CD4-positive, alpha-beta T cell (primary cell): Measurements from ENCODE around the gene EML6. TPM values are rescaled to one million over a fixed set of nuclear protein-coding genes. Genes with fewer than 3 reads are reported as not detected.

Experiments used
- ATAC-seq: fragments of 200-7000 bp; cut with Tn5 transposase; one replicate; pipeline ENCODE4 v1.10.0; 2022; ENCODE audit warnings: mild to moderate bottlenecking; ENCODE audit not compliant: poor library complexity
- CTCF ChIA-PET: fragments of 350-600 bp; sonication (Branson Sonifier 250); formaldehyde crosslinking; loops from one replicate; lab custom pipeline; 2021; ENCODE audit warnings: antibody characterized with exemption, inconsistent platforms; lab: Charles Lee
- POLR2A ChIA-PET: fragments of 350-600 bp; sonication (Branson Sonifier 250); formaldehyde crosslinking; loops from one replicate; lab custom pipeline; 2021; ENCODE audit warnings: antibody characterized with exemption, inconsistent platforms; lab: Charles Lee
- DNase-seq, 14 experiments: peaks; one replicate each; pipeline ENCODE4 v3.0.0-alpha.2; 2013 to 2020; ENCODE audit warnings: mixed read lengths in 2 of 14
- H3K27ac ChIP-seq, 2 donors: one replicate each; pipeline versions ENCODE4 v1.5.1 to v1.7.0; 2013; ENCODE audit warnings: low read length in 2 of 2, low read depth in 1 of 2, mild to moderate bottlenecking in 1 of 2
- H3K27me3 ChIP-seq, 2 experiments: 1 replicate in 1 of 2; 2 replicates in 1 of 2; pipeline versions ENCODE4 v1.6.1 to v1.7.0; 2013; ENCODE audit warnings: low read length in 2 of 2, control low read depth in 1 of 2, mild to moderate bottlenecking in 1 of 2, moderate library complexity in 1 of 2; ENCODE audit not compliant: insufficient read depth in 2 of 2, control insufficient read depth in 1 of 2
- H3K36me3 ChIP-seq: one replicate; pipeline ENCODE4 v1.6.1; 2013; ENCODE audit warnings: low read length, control low read depth; ENCODE audit not compliant: insufficient read depth
- H3K4me1 ChIP-seq: one replicate; pipeline ENCODE4 v1.6.1; 2013; ENCODE audit warnings: low read length, control low read depth; ENCODE audit not compliant: insufficient read depth
- H3K4me3 ChIP-seq: one replicate; pipeline ENCODE4 v1.5.1; 2013; ENCODE audit warnings: mild to moderate bottlenecking, low read length, moderate library complexity
- H3K9me3 ChIP-seq, 2 experiments: 1 replicate in 1 of 2; 2 replicates in 1 of 2; pipeline versions ENCODE4 v1.6.1 to v1.7.0; 2013; ENCODE audit warnings: low read length in 2 of 2, mild to moderate bottlenecking in 2 of 2, control low read depth in 1 of 2, moderate library complexity in 1 of 2; ENCODE audit not compliant: control insufficient read depth in 1 of 2, insufficient read depth in 1 of 2
- H3K27ac Mint-ChIP-seq: one replicate; pipeline ENCODE4 v1.8.0; 2020; ENCODE audit warnings: mixed read lengths
- H3K27me3 Mint-ChIP-seq: one replicate; pipeline ENCODE4 v1.8.0; 2021; ENCODE audit warnings: mixed read lengths
- H3K36me3 Mint-ChIP-seq: one replicate; pipeline ENCODE4 v1.8.0; 2021; ENCODE audit warnings: low read depth, mixed read lengths
- H3K4me1 Mint-ChIP-seq: one replicate; pipeline ENCODE4 v1.8.0; 2021; ENCODE audit warnings: low read depth, mixed read lengths
- H3K4me3 Mint-ChIP-seq: one replicate; pipeline ENCODE4 v1.8.0; 2020; ENCODE audit warnings: mild to moderate bottlenecking, mixed read lengths
- H3K9me3 Mint-ChIP-seq: one replicate; pipeline ENCODE4 v1.8.0; 2020; ENCODE audit warnings: mixed read lengths
- intact Hi-C, 2 experiments: fragments of 100-400 bp; cut with DNase I in 1 of 2; cut with micrococcal nuclease in 1 of 2; formaldehyde crosslinking; loops; one replicate each; pipeline versions ENCODE4 v1.15.1 to v1.9.0; 2023 to 2025; cut with DNase I, micrococcal nuclease
- total RNA-seq, 174 experiments: library from RNA in 2 of 174; stranded (reverse) in 2 of 174; gene quantifications; one replicate each; pipeline ENCODE4 v1.2.3 and lab custom pipeline; 2021 to 2026
- TF ChIP-seq, protein P1 (sequence below): fragments of 200-600 bp; IDR thresholded peaks from one replicate; pipeline ENCODE4 v1.8.0; 2022; ENCODE audit warnings: antibody characterized with exemption, mild to moderate bottlenecking

The EML6 gene
- total RNA-seq, 2 experiments from 2014 or later = 0.22 to 0.34 TPM

DNA sequence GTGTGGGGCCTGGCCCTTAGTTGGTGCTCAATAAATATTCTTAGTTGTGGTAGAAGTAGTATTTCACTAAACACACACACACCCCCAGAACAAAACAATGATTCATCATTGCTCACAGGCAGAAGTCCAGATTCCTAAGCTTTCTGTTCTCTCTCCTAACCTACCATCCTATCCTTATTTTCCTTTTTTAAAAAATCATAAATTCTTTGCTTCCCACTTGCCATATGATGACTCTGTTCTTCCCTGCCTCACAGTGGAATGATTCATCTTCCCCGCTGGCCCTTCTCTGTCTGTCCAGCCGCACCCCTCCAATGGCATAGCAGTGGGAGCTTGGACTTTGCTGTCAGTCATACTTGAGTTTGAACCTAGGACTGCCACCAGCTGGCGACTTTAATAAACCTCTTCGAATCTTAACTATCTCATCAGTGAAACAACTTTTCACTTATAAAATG is 5.2 kb downstream of the EML6 start:
- Mint-ChIP-seq H3K9me3 (no peaks in the 10 kb centered on the region), H3K4me3 (no peak overlapping the region), H3K27ac (no peak overlapping the region), H3K36me3 (no peaks in the 10 kb centered on the region), H3K4me1 (peaks cover 10% of the 10 kb centered on the region), H3K27me3 (peaks cover 71% of the 10 kb centered on the region)
- no peaks in the 10 kb centered on the region for H3K36me3 ChIP-seq
- TF ChIP-seq, protein P1, sequence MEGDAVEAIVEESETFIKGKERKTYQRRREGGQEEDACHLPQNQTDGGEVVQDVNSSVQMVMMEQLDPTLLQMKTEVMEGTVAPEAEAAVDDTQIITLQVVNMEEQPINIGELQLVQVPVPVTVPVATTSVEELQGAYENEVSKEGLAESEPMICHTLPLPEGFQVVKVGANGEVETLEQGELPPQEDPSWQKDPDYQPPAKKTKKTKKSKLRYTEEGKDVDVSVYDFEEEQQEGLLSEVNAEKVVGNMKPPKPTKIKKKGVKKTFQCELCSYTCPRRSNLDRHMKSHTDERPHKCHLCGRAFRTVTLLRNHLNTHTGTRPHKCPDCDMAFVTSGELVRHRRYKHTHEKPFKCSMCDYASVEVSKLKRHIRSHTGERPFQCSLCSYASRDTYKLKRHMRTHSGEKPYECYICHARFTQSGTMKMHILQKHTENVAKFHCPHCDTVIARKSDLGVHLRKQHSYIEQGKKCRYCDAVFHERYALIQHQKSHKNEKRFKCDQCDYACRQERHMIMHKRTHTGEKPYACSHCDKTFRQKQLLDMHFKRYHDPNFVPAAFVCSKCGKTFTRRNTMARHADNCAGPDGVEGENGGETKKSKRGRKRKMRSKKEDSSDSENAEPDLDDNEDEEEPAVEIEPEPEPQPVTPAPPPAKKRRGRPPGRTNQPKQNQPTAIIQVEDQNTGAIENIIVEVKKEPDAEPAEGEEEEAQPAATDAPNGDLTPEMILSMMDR = no peak
- H3K27ac ChIP-seq = no peak overlapping the region
- POLR2A ChIA-PET = no interaction called here
- intact Hi-C loops = loop anchor here in 1 of 2 experiments (5.0 to 10.0 kb wide), 5 partner anchors 109 to 764 kb away; partner anchors contain the start of gene CCDC88A
- peaks cover 10 to 21% of the 10 kb centered on the region in 2 experiments for H3K27me3 ChIP-seq
- peaks cover 15% of the 10 kb centered on the region for H3K4me1 ChIP-seq
- DNase-seq = no peak
- no peak for ATAC-seq
- CTCF ChIA-PET = no interaction called here
- H3K9me3 ChIP-seq = no peaks in the 10 kb centered on the region
- no peak overlapping the region for H3K4me3 ChIP-seq

DNA sequence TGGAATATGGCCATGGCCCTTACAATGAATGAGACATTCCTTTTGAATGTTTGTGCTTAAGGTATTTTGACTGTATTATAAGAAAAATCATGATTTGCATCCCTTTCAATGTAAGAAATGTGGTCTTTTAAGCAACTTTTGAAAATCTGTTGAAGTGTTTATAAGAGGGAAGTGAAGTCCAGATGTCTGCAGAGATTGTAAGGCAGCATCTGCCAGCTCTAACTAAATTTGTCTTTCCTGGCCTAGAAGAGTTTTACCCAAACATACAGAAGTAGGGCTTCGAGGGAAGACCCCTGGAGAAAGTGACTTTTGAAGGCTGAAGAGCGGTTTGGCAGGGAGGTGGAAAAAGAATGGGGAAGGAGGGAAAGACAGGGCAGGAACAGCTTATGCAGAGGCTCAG is 12.2 kb downstream of the EML6 start:
- no peaks in the 10 kb centered on the region for H3K4me1 Mint-ChIP-seq
- Histone ChIP-seq H3K4me3 (no peak overlapping the region), H3K27ac (no peak overlapping the region), H3K27me3 (peaks cover 0 to 5% of the 10 kb centered on the region in 2 experiments), H3K4me1 (no peaks in the 10 kb centered on the region), H3K9me3 (no peaks in the 10 kb centered on the region), H3K36me3 (no peaks in the 10 kb centered on the region)
- TF ChIP-seq, protein P1 = no peak
- peaks cover 32% of the 10 kb centered on the region for H3K27me3 Mint-ChIP-seq
- ChIA-PET POLR2A (no interaction called here), CTCF (no interaction called here)
- no peak overlapping the region for H3K27ac Mint-ChIP-seq
- no peaks in the 10 kb centered on the region for H3K9me3 Mint-ChIP-seq
- DNase-seq (no peak), ATAC-seq (no peak)
- no peaks in the 10 kb centered on the region for H3K36me3 Mint-ChIP-seq
- intact Hi-C loops = no loop called here
- no peak overlapping the region for H3K4me3 Mint-ChIP-seq

DNA sequence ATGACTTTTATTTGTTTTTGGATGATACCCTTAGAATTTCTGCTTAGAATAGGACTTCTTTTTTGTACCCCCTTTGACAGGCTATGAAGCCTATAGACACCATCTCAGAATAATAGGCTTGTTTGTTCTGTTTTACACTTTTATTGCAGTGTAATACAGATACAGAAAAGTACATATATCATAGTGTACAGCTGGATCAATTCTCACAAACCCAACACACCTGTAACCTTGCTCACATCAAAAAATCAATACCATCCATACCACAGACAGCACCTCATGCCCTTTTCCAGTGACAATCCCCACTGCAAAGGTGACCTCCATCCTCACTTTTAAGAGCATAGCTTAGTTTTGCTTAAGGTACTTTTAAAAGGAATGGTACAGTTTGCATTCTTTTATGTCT is 14.8 kb downstream of the EML6 start:
- ChIA-PET POLR2A (interaction anchor here (0.6 kb wide), 1 partner anchor 15 kb away, joined by 3 read pairs; no protein-coding TSS in a partner anchor), CTCF (no interaction called here)
- Histone ChIP-seq H3K36me3 (no peaks in the 10 kb centered on the region), H3K27ac (no peak overlapping the region), H3K4me1 (no peaks in the 10 kb centered on the region), H3K27me3 (peaks cover 0 to 4% of the 10 kb centered on the region in 2 experiments), H3K9me3 (no peaks in the 10 kb centered on the region), H3K4me3 (no peak overlapping the region)
- H3K27me3 Mint-ChIP-seq = peaks cover 24% of the 10 kb centered on the region
- intact Hi-C loops = no loop called here
- no peaks in the 10 kb centered on the region for H3K9me3 Mint-ChIP-seq
- no peak overlapping the region for H3K4me3 Mint-ChIP-seq
- DNase-seq (no peak), ATAC-seq (no peak)
- H3K36me3 Mint-ChIP-seq = no peaks in the 10 kb centered on the region
- TF ChIP-seq, protein P1 = no peak
- no peaks in the 10 kb centered on the region for H3K4me1 Mint-ChIP-seq
- H3K27ac Mint-ChIP-seq = no peak overlapping the region
